OCI-LY7 (cell line): Measurements from ENCODE around the gene PRELID2. TPM values are rescaled to one million over a fixed set of nuclear protein-coding genes. Genes with fewer than 3 reads are reported as not detected.

Source experiments
- BruUV-seq: library from RNA; stranded (reverse); fragments of 400-500 nt; replicated peaks from 2 replicates; lab custom pipeline; 2021; lab: Mats Ljungman, UMichigan
- CTCF ChIA-PET: fragments of 300-600 bp; sonication (Branson Sonifier 250); formaldehyde crosslinking; loops from one replicate; lab custom pipeline; 2022; ENCODE audit warnings: antibody characterized with exemption; ENCODE audit not compliant: unreplicated experiment; lab: Charles Lee
- POLR2A ChIA-PET: fragments of 300-600 bp; sonication (Branson Sonifier 250); formaldehyde crosslinking; loops from one replicate; lab custom pipeline; 2022; ENCODE audit warnings: antibody characterized with exemption; lab: Charles Lee
- DNase-seq: peaks from one replicate; pipeline ENCODE4 v3.0.0-alpha.2; 2015; ENCODE audit warnings: low spot score
- H2AFZ ChIP-seq: fragments of 200-600 bp; sonication (generic), shearing (Covaris generic); 2 replicates; pipeline ENCODE4 v1.6.1; 2014; ENCODE audit warnings: mild to moderate bottlenecking, antibody characterized with exemption, low read length, moderate library complexity
- H3K27ac ChIP-seq: fragments of 200-600 bp; sonication (generic); 2 replicates; pipeline ENCODE4 v1.5.1; 2014; ENCODE audit warnings: mixed run types, low read depth, mild to moderate bottlenecking, moderate library complexity, low read length, inconsistent platforms; ENCODE audit not compliant: poor library complexity, severe bottlenecking
- H3K36me3 ChIP-seq: fragments of 200-600 bp; sonication (generic); 2 replicates; pipeline ENCODE4 v1.6.1; 2014; ENCODE audit warnings: mild to moderate bottlenecking, antibody characterized with exemption, low read length, moderate library complexity, mixed read lengths; ENCODE audit not compliant: insufficient read depth
- H3K4me1 ChIP-seq: fragments of 200-600 bp; sonication (generic); 2 replicates; pipeline ENCODE4 v1.5.1; 2014; ENCODE audit warnings: mild to moderate bottlenecking, low read length; ENCODE audit not compliant: insufficient read depth, poor library complexity, severe bottlenecking
- H3K4me2 ChIP-seq: fragments of 200-600 bp; sonication (generic); 2 replicates; pipeline ENCODE4 v1.6.1; 2014; ENCODE audit warnings: mild to moderate bottlenecking, low read length
- H3K4me3 ChIP-seq: fragments of 200-600 bp; sonication (generic); 2 replicates; pipeline ENCODE4 v1.5.1; 2014; ENCODE audit warnings: mild to moderate bottlenecking, low read depth, low read length; ENCODE audit not compliant: poor library complexity, severe bottlenecking
- H3K79me2 ChIP-seq: fragments of 200-600 bp; sonication (generic); 2 replicates; pipeline ENCODE4 v1.6.1; 2016; ENCODE audit warnings: low read depth, mild to moderate bottlenecking, low read length, moderate library complexity, mixed read lengths; ENCODE audit not compliant: insufficient read depth
- H3K9me2 ChIP-seq: fragments of 200-600 bp; sonication (generic); 2 replicates; pipeline ENCODE4 v1.6.1; 2016; ENCODE audit warnings: mild to moderate bottlenecking, low read length, mixed read lengths; ENCODE audit not compliant: insufficient read depth
- H3K9me3 ChIP-seq: fragments of 200-600 bp; sonication (generic); 2 replicates; pipeline ENCODE4 v1.6.1; 2014; ENCODE audit warnings: mild to moderate bottlenecking, mixed run types, low read length, mixed read lengths
- H4K20me1 ChIP-seq: fragments of 200-600 bp; sonication (generic); 2 replicates; pipeline ENCODE4 v1.6.1; 2014; ENCODE audit warnings: mild to moderate bottlenecking, antibody characterized with exemption, low read length, moderate library complexity, mixed read lengths; ENCODE audit not compliant: insufficient read depth
- EZH2phosphoT487 ChIP-seq: fragments of 200-600 bp; sonication (generic); IDR thresholded peaks from 2 replicates; pipeline ENCODE4 v1.6.1; 2018; ENCODE audit warnings: low read depth, borderline replicate concordance, mild to moderate bottlenecking, mixed run types, antibody characterized with exemption, low read length, moderate library complexity, mixed read lengths
- intact Hi-C: fragments of 100-400 bp; cut with micrococcal nuclease; formaldehyde crosslinking; loops from one replicate; pipeline ENCODE4 v1.10.0; 2022; ENCODE audit not compliant: unreplicated experiment
- total RNA-seq, 2 experiments: library from RNA; depleted of rRNA in 1 of 2; stranded (reverse); fragments of >200 nt in 1 of 2; shearing (Covaris generic) in 1 of 2; gene quantifications; 2 replicates each; pipeline ENCODE4 v1.2.3, GENCODE V29; 2014 to 2022
- TF ChIP-seq, protein P1 (sequence below): fragments of 200-600 bp; sonication (generic); conservative IDR thresholded peaks from 2 replicates; pipeline ENCODE4 v1.5.1; 2014; ENCODE audit warnings: mild to moderate bottlenecking, antibody characterized with exemption, low read length, moderate library complexity, mixed read lengths

Gene PRELID2
- total RNA-seq, 2 experiments from 2014 or later: 1.4 to 9.5 TPM

DNA sequence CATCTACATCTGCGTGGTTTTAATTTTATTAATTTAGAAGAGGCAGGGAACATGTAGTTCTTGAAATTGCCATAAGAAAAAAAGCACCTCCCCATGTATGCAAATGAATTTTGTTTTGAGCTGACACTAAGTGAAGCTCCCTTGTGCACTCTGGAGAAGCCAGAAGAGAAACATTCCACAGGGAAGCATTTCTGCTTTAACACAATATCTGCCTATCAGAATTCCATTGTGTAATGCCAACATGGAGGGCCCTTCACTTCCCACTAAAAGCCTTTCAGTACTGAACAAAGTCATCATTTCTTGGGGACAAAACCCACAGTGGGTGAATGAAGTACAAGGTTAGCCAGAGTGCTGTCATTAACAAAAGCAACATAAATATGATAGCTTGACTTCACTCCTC is 59.7 kb downstream of the PRELID2 start:
- H3K4me2 ChIP-seq: no peak overlapping the region
- no TSS peak for BruUV-seq
- intact Hi-C loops: no loop called here

GRCh38 chr5:145774442-145774841 is 60.7 kb downstream of the PRELID2 start:
- TF ChIP-seq EZH2phosphoT487: no peak
- TF ChIP-seq, protein P1, sequence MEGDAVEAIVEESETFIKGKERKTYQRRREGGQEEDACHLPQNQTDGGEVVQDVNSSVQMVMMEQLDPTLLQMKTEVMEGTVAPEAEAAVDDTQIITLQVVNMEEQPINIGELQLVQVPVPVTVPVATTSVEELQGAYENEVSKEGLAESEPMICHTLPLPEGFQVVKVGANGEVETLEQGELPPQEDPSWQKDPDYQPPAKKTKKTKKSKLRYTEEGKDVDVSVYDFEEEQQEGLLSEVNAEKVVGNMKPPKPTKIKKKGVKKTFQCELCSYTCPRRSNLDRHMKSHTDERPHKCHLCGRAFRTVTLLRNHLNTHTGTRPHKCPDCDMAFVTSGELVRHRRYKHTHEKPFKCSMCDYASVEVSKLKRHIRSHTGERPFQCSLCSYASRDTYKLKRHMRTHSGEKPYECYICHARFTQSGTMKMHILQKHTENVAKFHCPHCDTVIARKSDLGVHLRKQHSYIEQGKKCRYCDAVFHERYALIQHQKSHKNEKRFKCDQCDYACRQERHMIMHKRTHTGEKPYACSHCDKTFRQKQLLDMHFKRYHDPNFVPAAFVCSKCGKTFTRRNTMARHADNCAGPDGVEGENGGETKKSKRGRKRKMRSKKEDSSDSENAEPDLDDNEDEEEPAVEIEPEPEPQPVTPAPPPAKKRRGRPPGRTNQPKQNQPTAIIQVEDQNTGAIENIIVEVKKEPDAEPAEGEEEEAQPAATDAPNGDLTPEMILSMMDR: no peak
- ChIA-PET CTCF (no interaction called here), POLR2A (no interaction called here)
- H3K36me3 ChIP-seq: no peaks in the 10 kb centered on the region
- BruUV-seq: no TSS peak
- no peak for DNase-seq
- H2AFZ ChIP-seq: no peak overlapping the region
- H3K79me2 ChIP-seq: no peaks in the 10 kb centered on the region
- H3K4me2 ChIP-seq: no peak overlapping the region
- no peaks in the 10 kb centered on the region for H3K9me3 ChIP-seq
- H3K4me1 ChIP-seq: no peaks in the 10 kb centered on the region
- intact Hi-C loops: no loop called here
- H3K4me3 ChIP-seq: no peak overlapping the region
- no peak overlapping the region for H3K27ac ChIP-seq
- no peaks in the 10 kb centered on the region for H4K20me1 ChIP-seq
- no peaks in the 10 kb centered on the region for H3K9me2 ChIP-seq

More for the DNA sequence above, 59.7 kb downstream of the PRELID2 start:
- H2AFZ ChIP-seq: no peak overlapping the region
- no peak overlapping the region for H3K27ac ChIP-seq
- H3K4me3 ChIP-seq: no peak overlapping the region
- H3K9me3 ChIP-seq: no peaks in the 10 kb centered on the region
- CTCF ChIA-PET: no interaction called here
- no peak for DNase-seq
- POLR2A ChIA-PET: interaction anchor here (0.6 to 0.7 kb wide), 2 partner anchors 182 to 200 kb away, joined by 3 read pairs; no protein-coding TSS in a partner anchor
- H3K4me1 ChIP-seq: no peaks in the 10 kb centered on the region
- no peaks in the 10 kb centered on the region for H3K79me2 ChIP-seq
- no peaks in the 10 kb centered on the region for H4K20me1 ChIP-seq
- no peaks in the 10 kb centered on the region for H3K36me3 ChIP-seq
- TF ChIP-seq, protein P1: no peak
- no peak for TF ChIP-seq EZH2phosphoT487
- no peaks in the 10 kb centered on the region for H3K9me2 ChIP-seq

GRCh38 chr5:145772466-145772865 is 62.7 kb downstream of the PRELID2 start:
- no peak for DNase-seq
- Histone ChIP-seq H3K9me3 (no peaks in the 10 kb centered on the region), H4K20me1 (no peaks in the 10 kb centered on the region), H2AFZ (no peak overlapping the region), H3K9me2 (no peaks in the 10 kb centered on the region), H3K36me3 (no peaks in the 10 kb centered on the region), H3K27ac (no peak overlapping the region), H3K4me2 (no peak overlapping the region), H3K79me2 (no peaks in the 10 kb centered on the region), H3K4me1 (no peaks in the 10 kb centered on the region), H3K4me3 (no peak overlapping the region)
- ChIA-PET CTCF (interaction anchor here (0.6 kb wide), 1 partner anchor 619 kb away, joined by 3 read pairs; no protein-coding TSS in a partner anchor), POLR2A (interaction anchor here (0.7 to 1.5 kb wide), 2 partner anchors 16 to 1772 kb away, joined by 3 to 5 read pairs; no protein-coding TSS in a partner anchor)
- TF ChIP-seq, protein P1: no peak
- no peak for TF ChIP-seq EZH2phosphoT487
- intact Hi-C loops: no loop called here
- no TSS peak for BruUV-seq
